Stimulated activated CD8-positive, alpha-beta memory T cell treated with anti-CD3 and anti-CD28 coated beads, Interleukin-12 subunit alpha, Interleukin-12 subunit beta, amount 100 ng/mL, for 24 hours (primary cell): ENCODE data around the gene POC1A.

Experiments
- DNase-seq: peaks from one replicate; pipeline ENCODE4 v3.0.0-alpha.2; 2020; ENCODE audit errors: extremely low read depth

POC1A gene

GRCh38 chr3:52150860-52151259, 3.4 kb downstream of the POC1A start:
- DNase-seq: no peak

DNA sequence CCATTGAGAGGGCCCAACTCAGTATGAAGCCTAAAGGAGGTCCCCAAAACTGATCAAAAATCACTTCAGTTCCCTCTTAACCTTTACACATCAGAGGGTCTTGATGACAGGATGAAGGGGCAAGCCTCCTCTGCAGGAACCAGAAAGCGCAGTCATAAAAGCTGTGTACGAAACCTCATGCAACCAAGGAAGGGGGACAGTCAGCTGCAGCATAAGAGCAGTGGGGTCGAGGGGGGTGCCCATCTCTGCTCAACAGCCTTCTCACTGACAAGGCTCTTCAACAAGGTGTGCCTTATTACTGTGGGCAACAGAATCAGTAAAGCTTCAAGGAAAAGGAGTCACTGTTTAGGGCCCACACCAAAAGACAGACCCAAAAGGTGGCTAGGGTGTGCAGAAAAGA, 3.9 kb downstream of the POC1A start:
- DNase-seq: no peak

DNA sequence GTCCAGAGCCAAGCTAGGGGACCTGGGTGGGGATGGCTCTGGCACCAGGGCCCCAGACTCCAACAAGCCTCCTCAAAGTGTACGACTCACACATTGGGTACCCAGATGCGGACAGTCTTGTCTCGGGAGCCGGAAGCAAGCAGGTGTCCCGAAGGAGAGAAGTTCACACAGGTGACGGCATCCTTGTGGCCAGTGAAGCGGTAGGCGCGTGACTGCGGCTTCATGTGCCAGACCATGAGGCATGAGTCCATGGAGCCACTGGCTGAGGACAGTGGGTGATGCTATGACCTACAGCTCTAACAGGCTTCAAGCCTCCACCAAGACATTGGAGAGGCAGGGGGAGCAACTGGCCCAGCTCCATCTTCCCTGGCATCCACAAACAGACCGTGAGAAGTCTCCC, 4.5 kb downstream of the POC1A start:
- no peak for DNase-seq

DNA sequence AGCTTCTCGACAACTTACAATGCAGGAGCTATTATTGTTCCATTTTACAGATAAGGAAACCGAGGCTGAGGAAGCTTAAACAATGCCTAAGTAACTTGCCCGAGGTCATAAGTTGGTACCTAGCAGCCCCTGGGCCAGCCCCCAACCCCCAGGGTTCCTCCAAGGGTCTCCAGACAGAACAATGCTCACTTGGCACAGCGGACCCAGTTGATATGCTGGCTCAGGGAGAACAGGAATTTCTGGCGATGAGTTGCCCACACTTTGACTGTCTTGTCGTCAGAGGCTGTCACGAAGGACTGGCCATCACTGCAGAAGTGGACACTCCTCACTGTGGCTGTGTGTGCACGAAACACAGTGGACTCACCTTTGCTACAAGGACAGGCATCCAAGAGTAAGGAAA, 5.2 kb downstream of the POC1A start:
- no peak for DNase-seq

DNA sequence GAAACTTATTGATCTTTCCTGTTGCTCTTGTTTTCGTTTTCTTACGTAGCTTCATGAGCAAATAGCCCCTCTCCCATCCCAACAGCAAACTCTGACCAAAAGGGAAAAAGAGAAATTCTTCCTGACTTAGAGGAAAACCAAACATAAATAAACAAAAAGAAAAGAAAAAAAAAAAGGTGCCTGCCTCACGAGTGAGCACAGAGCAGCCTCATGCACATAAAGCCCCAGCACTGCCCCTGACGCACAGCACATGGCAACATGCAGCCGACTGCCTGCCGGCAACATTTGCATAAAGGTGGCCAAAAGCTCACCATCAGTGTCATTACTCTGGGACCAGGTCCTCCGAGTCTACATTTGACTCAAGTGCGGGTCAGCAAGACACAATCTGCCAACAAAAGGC, 6.4 kb downstream of the POC1A start:
- no peak for DNase-seq

DNA sequence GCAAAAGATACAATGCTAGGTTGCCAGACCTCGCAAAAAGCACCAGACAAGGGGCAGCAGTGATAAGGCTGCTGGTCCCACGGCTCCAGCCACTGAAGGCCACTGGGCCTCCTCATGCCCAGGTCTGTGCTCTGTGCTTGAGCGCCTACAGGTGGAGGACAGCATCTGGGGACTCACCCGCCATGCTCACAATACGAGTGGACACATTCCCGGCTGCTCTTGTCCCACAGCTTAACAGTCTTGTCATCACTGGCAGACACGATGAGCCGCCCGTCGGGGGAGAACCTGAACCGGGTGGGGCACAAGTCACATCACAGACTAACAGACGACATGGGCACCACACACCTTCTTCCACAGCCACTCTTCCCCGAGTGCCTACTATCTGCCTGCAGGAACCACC, 7.4 kb downstream of the POC1A start:
- no peak for DNase-seq

DNA sequence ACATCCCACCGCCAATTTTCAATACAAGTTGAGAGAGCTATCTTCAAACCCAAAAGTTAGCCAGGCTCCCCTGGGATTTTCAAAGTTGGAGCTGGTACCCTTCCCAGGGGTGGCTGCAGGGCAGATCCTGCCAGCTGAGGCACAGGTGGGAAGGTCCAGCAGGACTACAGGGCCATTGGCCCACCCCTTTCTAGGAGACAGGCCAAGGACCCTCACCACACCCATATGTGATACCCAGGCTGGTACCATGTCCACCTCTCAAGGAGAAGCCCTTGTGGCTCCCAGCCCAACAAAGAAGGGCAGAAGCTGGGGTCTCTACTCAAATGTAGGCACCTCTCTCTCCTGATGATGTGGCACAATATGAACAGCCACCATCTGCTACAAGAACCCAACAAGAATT, 8.0 kb downstream of the POC1A start:
- no peak for DNase-seq

GRCh38 chr3:52145736-52146110, 8.5 kb downstream of the POC1A start:
- DNase-seq: no peak

DNA sequence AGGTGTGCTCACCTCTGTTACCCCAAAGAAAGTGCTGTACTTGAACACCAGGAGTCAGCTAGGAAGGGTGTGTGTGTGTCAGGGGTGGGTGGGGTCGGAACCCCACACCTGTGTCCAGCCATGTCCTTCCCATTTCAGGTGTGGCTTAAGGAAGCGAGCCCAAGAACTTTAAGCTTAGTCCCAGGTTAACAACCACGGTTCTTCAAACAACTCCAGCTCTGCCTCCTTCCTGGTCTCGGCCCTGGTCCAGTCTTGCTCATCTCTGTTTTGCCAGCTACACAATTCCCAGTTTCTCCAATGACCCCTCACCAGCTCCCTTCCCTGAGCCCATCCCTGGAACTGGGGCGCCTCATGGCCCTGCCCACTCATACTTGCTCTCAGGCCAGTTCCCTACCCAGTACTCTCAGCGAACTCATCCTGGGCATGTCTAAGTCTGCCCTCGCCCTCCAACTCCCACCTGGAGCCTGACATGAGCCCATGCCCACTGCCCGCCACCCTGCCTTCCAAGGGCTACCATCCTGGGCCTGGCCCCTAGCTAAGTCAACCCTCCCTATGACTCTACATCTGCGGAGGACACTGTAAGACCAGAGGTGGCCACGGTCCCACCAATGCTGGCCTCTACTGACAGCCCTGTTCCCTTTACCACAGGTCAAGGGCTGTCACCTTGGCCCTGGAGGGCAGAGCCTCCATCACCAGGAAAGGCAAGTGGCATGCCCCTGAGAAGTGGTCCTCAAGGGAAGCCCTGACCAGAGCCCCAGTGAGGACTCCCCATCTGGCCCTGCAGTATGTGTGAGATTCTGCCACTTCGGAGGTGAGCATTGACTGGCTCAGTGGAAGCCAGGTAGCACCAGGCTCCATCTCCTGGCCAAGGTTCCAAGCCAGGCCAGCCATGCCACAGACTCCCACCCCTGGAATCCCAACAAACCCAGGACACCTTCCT, 9.2 kb downstream of the POC1A start:
- DNase-seq: no peak

DNA sequence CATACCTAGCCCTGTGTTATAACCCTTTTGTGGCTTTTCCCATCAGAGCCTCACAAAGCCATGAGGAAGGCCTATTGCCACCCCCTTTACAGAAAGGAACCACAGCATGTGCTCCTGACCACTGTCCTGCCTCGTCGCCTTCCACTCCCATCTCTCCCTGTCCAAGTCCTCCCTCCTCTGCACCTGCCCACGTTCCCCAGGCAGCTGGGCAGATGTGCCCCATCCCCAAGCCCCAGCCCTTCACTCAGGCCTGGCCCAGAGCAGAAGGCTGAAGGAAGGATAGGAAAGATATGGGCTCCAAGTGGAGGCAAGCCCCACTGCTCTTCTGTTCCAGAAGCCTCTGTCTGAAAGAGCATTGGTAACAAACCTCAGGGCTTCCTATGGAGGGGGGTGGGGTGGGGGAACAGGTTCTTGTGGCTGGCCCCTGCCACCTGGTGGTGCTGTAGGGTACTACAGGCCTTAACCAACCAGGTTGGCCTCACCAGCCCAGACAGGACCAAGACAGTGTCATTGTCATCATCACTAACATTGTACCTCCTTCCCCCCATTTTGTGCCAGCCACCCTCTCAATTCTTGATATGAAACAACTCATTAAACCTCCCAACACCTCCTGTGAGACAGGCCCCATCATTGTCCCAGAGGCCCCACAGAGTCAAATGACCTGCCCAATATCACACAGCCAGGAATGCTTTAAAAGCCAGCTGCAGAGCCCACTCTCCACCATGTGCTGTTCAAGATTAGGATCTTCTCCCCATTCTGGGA, 10.0 kb downstream of the POC1A start:
- peak; percentile 63 for DNase-seq

DNA sequence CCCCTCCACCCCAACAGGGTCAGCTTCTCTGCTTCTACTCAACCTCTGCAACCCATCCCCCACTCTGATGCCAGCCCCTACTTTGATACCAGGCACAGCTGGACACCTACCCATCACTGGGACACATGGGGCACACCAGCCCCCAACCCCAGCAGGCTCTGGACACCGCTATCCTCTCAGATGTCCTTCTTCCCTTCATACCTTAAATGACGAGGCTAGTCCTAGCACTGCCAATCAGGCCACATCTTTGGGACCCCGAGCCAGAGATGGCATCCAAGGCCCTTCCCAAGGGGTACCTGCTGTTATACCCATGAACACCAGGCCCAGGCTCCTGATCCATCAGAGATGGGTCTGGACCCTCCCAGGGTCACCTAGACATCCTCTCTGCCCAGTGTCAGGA, 10.6 kb downstream of the POC1A start:
- DNase-seq: no peak

DNA sequence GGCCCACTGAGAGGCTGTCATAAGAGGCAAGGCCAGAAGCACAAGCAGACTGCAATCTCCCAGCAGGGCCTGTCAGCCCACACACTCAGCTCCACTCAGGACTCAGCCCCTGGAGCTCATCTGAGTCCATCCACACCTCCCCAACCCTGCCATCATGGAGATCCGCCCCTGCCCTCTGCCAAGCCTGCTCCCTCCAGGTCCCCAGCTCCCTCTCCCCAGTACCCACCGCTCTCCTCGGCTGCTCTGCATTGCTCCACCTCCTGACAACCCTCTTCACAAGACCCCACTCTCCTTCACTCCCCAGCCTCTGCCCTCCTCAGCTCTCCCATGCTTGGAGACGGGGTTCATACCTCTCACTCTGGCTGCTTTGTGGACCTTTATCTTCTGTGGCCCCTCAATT, 11.1 kb downstream of the POC1A start:
- no peak for DNase-seq

- DNase-seq: no peak
Observed at GRCh38 chr3:52141751-52142150, 12.5 kb downstream of the POC1A start.

DNA sequence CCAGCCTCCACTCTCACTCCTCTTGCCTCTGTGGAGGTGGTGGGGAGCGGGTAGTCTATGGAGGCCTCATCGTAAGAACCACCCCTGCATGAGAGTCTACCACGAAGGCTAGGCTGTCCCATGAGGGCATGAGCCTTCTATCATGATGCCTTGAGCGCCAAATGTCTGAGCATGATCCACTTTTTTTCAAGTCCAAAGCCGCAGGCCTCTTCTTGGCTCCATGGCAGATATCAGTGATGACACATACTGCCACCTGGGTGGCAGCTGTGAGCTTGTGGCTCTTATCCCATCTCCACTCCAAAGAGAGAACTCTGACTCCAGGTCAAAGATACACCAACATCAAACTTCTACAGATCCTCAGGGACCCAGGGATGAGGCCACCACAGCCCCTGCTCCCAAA, 13.5 kb downstream of the POC1A start:
- DNase-seq: no peak

DNA sequence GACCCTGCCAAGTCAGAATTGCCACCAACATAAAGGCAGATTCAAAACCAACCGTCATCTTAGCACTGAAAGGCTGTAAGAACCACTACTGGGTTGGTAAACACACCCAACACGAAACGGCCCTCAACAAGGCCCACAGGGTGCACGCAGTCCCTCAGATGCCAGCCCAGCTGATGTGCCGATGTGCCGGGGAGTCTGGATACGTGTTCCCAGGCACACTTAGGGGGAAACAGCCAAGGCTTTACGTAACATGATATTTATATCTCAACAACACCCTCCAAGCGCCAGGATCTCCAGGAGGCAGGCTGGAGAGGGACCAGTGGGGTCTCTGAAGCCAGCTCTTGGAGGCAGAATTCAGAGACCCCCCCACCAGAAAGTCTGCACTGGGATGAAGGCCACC, 14.2 kb downstream of the POC1A start:
- no peak for DNase-seq

- no peak for DNase-seq
Observed at GRCh38 chr3:52137311-52137710, 16.9 kb downstream of the POC1A start.

- DNase-seq: no peak
Observed at GRCh38 chr3:52136513-52136912, 17.7 kb downstream of the POC1A start.

- no peak for DNase-seq
Observed at GRCh38 chr3:52135332-52135731, 18.9 kb downstream of the POC1A start.

DNA sequence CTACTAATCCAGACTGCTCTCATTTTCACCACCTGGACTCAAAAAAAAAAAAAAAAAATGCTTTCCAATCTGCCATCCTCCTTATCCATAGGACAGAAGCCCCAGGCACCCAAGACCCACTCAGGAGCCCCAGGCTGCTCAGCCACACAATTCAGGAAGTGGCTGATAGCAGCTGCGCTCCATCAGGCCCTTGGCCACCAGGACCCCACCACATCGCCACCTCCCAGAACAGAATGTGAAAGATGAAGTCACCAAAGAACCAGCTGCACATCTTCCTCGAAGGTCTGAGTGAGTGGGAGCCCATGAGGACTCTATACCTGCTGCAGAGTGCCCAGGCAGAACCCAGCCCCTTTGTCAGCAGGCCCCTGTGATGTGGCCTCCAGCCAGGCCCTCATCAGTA, 19.5 kb downstream of the POC1A start:
- DNase-seq: no peak

DNA sequence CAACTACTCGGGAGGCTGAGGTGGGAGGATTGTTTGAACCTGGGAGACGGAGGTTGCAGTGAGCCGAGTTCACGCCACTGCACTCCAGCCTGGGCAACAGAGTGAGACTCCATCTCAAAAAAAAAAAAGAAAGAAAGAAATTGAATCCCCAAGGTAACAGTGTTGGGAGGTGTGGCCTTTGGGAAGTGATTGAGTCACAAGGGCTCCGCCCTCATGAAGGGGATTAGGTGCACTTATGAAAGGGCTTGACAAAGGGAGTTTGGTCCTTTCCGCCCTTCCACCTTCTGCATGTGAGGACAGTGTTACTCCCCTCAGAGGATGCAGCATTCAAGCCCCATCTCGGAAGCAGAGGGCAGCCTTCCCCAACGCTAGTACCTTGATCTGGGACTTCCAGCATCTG, 21.3 kb downstream of the POC1A start:
- no peak for DNase-seq

- no peak for DNase-seq
Observed at GRCh38 chr3:52132041-52132440, 22.2 kb downstream of the POC1A start.

DNA sequence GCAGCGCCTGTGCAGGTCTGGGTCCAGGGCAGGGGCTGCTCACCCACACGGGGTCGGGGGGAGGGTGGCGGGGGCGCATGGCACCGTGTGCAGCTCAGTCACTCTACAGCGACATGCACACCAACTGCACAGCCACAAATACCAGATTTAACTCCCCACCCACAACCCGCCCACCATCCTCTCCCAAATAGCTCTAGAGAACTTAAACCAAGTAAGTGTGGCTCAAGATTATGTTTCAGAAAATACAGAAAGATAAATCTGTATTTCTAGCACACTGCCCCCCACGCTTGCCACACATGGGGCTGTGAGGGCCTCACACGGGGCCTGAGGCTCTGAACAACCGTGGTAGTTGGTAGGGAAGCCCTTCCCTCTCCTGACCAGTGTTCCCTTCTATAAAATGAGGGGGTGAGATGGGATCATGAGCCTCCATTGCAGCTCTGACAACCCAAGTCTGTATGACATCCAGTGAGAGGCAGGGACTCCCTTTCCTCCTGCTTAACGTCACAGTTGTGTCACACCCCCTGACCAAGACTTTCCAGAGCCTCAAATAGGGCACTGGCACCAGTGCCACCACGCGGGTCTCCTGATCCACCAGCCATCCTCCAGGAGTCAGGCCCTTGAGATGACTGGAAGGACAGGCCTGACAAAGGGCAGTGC, 23.1 kb downstream of the POC1A start:
- no peak for DNase-seq
